ENCODE data around the gene IGFBP4.

- TF ChIP-seq POLR2A (IDR thresholded peaks at IDR 0.05) (no peak), CTCF (IDR thresholded peaks at IDR 0.05) (no peak), POLR2AphosphoS5 (IDR thresholded peaks at IDR 0.05) (no peak)
Observed at GRCh38 chr17:40483679-40484078, 40.4 kb downstream of the IGFBP4 start.
